HG02798 (cell line): ENCODE measurements around the gene LDLRAP1.

Source experiments
- ATAC-seq: cut with Tn5 transposase; IDR thresholded peaks from one replicate; pipeline ENCODE4 v1.9.1; 2021; ENCODE audit warnings: mild to moderate bottlenecking; ENCODE audit not compliant: unreplicated experiment, poor library complexity

LDLRAP1 gene

GRCh38 chr1:25541889-25542658, 1.3 kb upstream of the LDLRAP1 start:
- no peak for ATAC-seq

GRCh38 chr1:25543005-25543424, 391 bp upstream of the LDLRAP1 start:
- no peak for ATAC-seq

- no peak for ATAC-seq
Measured at GRCh38 chr1:25544243-25544764, 898 bp downstream of the LDLRAP1 start.

- no peak for ATAC-seq
Measured at GRCh38 chr1:25544819-25545218, 1.4 kb downstream of the LDLRAP1 start.

- ATAC-seq: no peak
Measured at GRCh38 chr1:25545767-25546166, 2.4 kb downstream of the LDLRAP1 start.

- no peak for ATAC-seq
Measured at GRCh38 chr1:25546193-25546592, 2.8 kb downstream of the LDLRAP1 start.

GRCh38 chr1:25548601-25549000, 5.2 kb downstream of the LDLRAP1 start:
- no peak for ATAC-seq

- ATAC-seq: peak; percentile 93
Measured at GRCh38 chr1:25549273-25550154, 6.1 kb downstream of the LDLRAP1 start.

- ATAC-seq: no peak
Measured at GRCh38 chr1:25550155-25550506, 6.7 kb downstream of the LDLRAP1 start.

- no peak for ATAC-seq
Measured at GRCh38 chr1:25550683-25551310, 7.4 kb downstream of the LDLRAP1 start.

GRCh38 chr1:25553749-25554429, 10.5 kb downstream of the LDLRAP1 start:
- ATAC-seq: no peak

- ATAC-seq: no peak
Measured at GRCh38 chr1:25554430-25554780, 11.0 kb downstream of the LDLRAP1 start.

- no peak for ATAC-seq
Measured at GRCh38 chr1:25554886-25555752, 11.7 kb downstream of the LDLRAP1 start.

- ATAC-seq: no peak
Measured at GRCh38 chr1:25555753-25556092, 12.3 kb downstream of the LDLRAP1 start.

- no peak for ATAC-seq
Measured at GRCh38 chr1:25556132-25556670, 12.8 kb downstream of the LDLRAP1 start.

GRCh38 chr1:25556791-25557476, 13.5 kb downstream of the LDLRAP1 start:
- ATAC-seq: no peak

GRCh38 chr1:25557543-25557942, 14.1 kb downstream of the LDLRAP1 start:
- no peak for ATAC-seq

GRCh38 chr1:25559031-25559430, 15.6 kb downstream of the LDLRAP1 start:
- no peak for ATAC-seq

- ATAC-seq: no peak
Measured at GRCh38 chr1:25560001-25560400, 16.6 kb downstream of the LDLRAP1 start.
